Keratinocyte (primary cell): ENCODE measurements around the gene MAB21L1. TPM values are rescaled to one million over a fixed set of nuclear protein-coding genes. Genes with fewer than 3 reads are reported as not detected.

Source experiments
- DNase-seq: peaks from one replicate; pipeline ENCODE4 v3.0.0-alpha.2; 2011; ENCODE audit warnings: low read depth, missing footprints, low spot score
- FAIRE-seq: peaks from 2 replicates; lab custom pipeline; 2011; peaks lifted over from hg19 to GRCh38; lab: Jason Lieb, UNC
- H2AFZ ChIP-seq: 2 replicates; pipeline ENCODE4 v1.6.0; 2012; ENCODE audit warnings: low read length, control low read depth, inconsistent platforms; ENCODE audit not compliant: control insufficient read depth
- H3K27ac ChIP-seq: 2 replicates; pipeline ENCODE4 v1.5.1; 2011; ENCODE audit warnings: low read length; ENCODE audit not compliant: control insufficient read depth, insufficient read depth
- H3K27me3 ChIP-seq: 3 replicates; pipeline ENCODE4 v1.6.0; 2011; ENCODE audit warnings: low read length; ENCODE audit not compliant: control insufficient read depth, insufficient read depth; ENCODE audit errors: extremely low read depth
- H3K36me3 ChIP-seq, 2 experiments: 2 replicates in 1 of 2; 3 replicates in 1 of 2; pipeline ENCODE4 v1.5.1; 2011; ENCODE audit warnings: low read length in 2 of 2, mild to moderate bottlenecking in 1 of 2; ENCODE audit not compliant: control insufficient read depth in 2 of 2, insufficient read depth in 2 of 2; ENCODE audit errors: extremely low read depth in 1 of 2
- H3K4me1 ChIP-seq: 3 replicates; pipeline ENCODE4 v1.5.1; 2011; ENCODE audit warnings: low read length; ENCODE audit not compliant: control insufficient read depth, insufficient read depth; ENCODE audit errors: extremely low read depth
- H3K4me2 ChIP-seq: 3 replicates; pipeline ENCODE4 v1.6.0; 2011; ENCODE audit warnings: low read depth, low read length; ENCODE audit not compliant: control insufficient read depth, insufficient read depth; ENCODE audit errors: extremely low read depth
- H3K4me3 ChIP-seq, 3 experiments: fragments of 200-600 bp in 1 of 3; sonication (generic) in 1 of 3; 2 replicates in 2 of 3; 3 replicates in 1 of 3; pipeline ENCODE4 v1.5.1; 2011 to 2016; ENCODE audit warnings: low read length in 3 of 3, mild to moderate bottlenecking in 3 of 3, control low read depth in 2 of 3, inconsistent platforms in 1 of 3, low read depth in 1 of 3, mixed read lengths in 1 of 3, mixed run types in 1 of 3, moderate library complexity in 1 of 3; ENCODE audit not compliant: control insufficient read depth in 2 of 3, insufficient read depth in 2 of 3; ENCODE audit errors: extremely low read depth in 1 of 3
- H3K79me2 ChIP-seq: 2 replicates; pipeline ENCODE4 v1.6.0; 2012; ENCODE audit warnings: low read length; ENCODE audit not compliant: control insufficient read depth, insufficient read depth
- H3K9ac ChIP-seq: 3 replicates; pipeline ENCODE4 v1.6.0; 2011; ENCODE audit warnings: low read length; ENCODE audit not compliant: control insufficient read depth, insufficient read depth; ENCODE audit errors: extremely low read depth
- H3K9me1 ChIP-seq: 3 replicates; pipeline ENCODE4 v1.6.0; 2011; ENCODE audit warnings: low read length; ENCODE audit not compliant: control insufficient read depth, insufficient read depth; ENCODE audit errors: extremely low read depth
- H3K9me3 ChIP-seq: 2 replicates; pipeline ENCODE4 v1.5.1; 2012; ENCODE audit warnings: low read depth, low read length; ENCODE audit not compliant: control insufficient read depth
- H4K20me1 ChIP-seq: 3 replicates; pipeline ENCODE4 v1.6.0; 2011; ENCODE audit warnings: low read length; ENCODE audit not compliant: control insufficient read depth, insufficient read depth; ENCODE audit errors: extremely low read depth
- CTCF ChIP-seq, 3 experiments: IDR thresholded peaks in 1 of 3; conservative IDR thresholded peaks in 1 of 3; optimal IDR thresholded peaks in 1 of 3; 2 replicates in 2 of 3; 3 replicates in 1 of 3; pipeline versions ENCODE3 to v1.5.1; 2011; ENCODE audit warnings: low read length in 3 of 3, mild to moderate bottlenecking in 3 of 3, moderate library complexity in 2 of 3, control low read depth in 1 of 3, inconsistent platforms in 1 of 3; ENCODE audit not compliant: insufficient read depth in 2 of 3; ENCODE audit errors: extremely low read depth in 1 of 3
- EZH2 ChIP-seq: IDR thresholded peaks from one replicate; pipeline ENCODE4 v1.6.1; 2012; ENCODE audit warnings: inconsistent platforms, mild to moderate bottlenecking, low read length, moderate library complexity
- dilution Hi-C: fragments of 300-500 bp; cut with MboI; formaldehyde crosslinking; loops from one replicate; pipeline ENCODE4 v1.7.0; 2020; ENCODE audit warnings: low sequenced_read_pairs; ENCODE audit not compliant: extremely low pct_ligation_motif_present
- polyA plus RNA-seq, 5 experiments: library from polyadenylated mRNA; depleted of rRNA in 3 of 5; stranded (reverse) in 3 of 5; stranded (forward) in 1 of 5; unstranded in 1 of 5; fragments of >200 nt; gene quantifications; 1 replicate in 1 of 5; 2 replicates in 3 of 5; 3 replicates in 1 of 5; pipeline versions ENCODE4 v1.2.1 to v1.2.3, GENCODE V29; 2011 to 2012; ENCODE audit warnings: missing spikeins in 2 of 5, low read depth in 1 of 5, low replicate concordance in 1 of 5

The MAB21L1 gene
- polyA plus RNA-seq, 1 donor (not counting 4 experiments of a cell fraction or from before 2014, with no cell fraction given): not detected

DNA sequence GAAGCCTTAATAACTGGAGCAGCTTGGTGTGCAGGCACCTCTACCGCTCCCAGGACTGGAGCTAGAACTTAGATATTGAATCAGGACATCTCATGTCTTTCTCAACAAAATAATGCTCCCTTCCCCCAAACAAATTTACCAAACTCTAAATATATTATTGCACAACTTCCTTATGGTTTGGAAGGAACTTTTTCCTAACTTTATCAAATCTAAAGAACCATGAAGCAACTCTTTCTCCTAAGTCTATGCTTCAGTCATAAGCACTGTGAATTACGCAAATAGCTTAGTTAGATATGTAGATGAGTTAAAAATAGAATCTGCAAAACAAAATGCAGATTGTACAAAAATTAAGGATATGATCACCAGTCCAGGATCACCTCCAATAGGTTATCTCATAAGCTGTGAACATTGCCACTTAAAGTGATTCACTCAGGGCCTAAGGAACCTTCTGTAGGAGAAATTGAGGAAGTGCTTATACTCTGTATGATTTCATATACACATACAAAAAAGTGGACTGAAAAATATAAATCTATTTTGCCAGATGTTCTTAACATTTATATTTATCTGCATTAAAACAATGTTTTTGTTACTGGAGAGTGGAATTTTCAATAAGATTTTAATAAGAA, 20.4 kb upstream of the MAB21L1 start:
- TF ChIP-seq CTCF (optimal IDR thresholded peaks at IDR 0.05 in 1 of 3, IDR thresholded peaks at IDR 0.05 in 1 of 3, conservative IDR thresholded peaks at IDR 0.05 in 1 of 3; ENCODE audit: extremely low read depth in 1 of 3, insufficient read depth in 2 of 3, low read length in 3 of 3) (no peak), EZH2 (no peak)
- no peak for FAIRE-seq

DNA sequence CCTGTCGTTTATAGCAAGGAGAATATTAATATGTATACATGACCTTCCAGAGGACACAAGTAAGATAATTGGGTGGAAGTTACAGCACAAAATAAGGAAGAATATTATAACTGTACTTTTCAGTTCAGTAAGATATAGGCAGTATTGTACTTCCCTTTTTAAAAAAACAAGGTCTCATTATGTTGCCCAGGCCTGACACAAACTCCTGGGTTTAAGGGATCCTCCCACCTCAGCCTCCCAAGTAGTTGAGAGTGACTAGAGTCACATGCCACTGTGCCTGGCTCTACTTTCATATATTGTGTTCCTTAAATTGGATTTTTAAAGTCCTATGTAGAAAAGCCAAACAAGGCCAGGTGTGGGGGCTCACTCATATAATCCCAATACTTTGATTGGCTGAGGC, 19.5 kb upstream of the MAB21L1 start:
- dilution Hi-C loops: no loop called here
- H3K9ac ChIP-seq: no peak overlapping the region

More for the DNA sequence above, 20.4 kb upstream of the MAB21L1 start:
- Histone ChIP-seq H3K9ac (no peak overlapping the region), H3K4me3 (no peak overlapping the region), H3K9me3 (no peaks in the 10 kb centered on the region), H2AFZ (no peak overlapping the region), H3K4me1 (no peaks in the 10 kb centered on the region), H3K27ac (no peak overlapping the region), H3K4me2 (no peak overlapping the region), H3K79me2 (no peaks in the 10 kb centered on the region), H4K20me1 (no peaks in the 10 kb centered on the region), H3K36me3 (no peaks in the 10 kb centered on the region), H3K27me3 (no peaks in the 10 kb centered on the region), H3K9me1 (no peaks in the 10 kb centered on the region)
- no peak for DNase-seq
- dilution Hi-C loops: no loop called here

More for the DNA sequence above, 19.5 kb upstream of the MAB21L1 start:
- H4K20me1 ChIP-seq: no peaks in the 10 kb centered on the region
- H3K27ac ChIP-seq: no peak overlapping the region
- no peaks in the 10 kb centered on the region for H3K4me1 ChIP-seq
- H3K27me3 ChIP-seq: no peaks in the 10 kb centered on the region
- no peak for TF ChIP-seq EZH2
- TF ChIP-seq CTCF (optimal IDR thresholded peaks at IDR 0.05 in 1 of 3, IDR thresholded peaks at IDR 0.05 in 1 of 3, conservative IDR thresholded peaks at IDR 0.05 in 1 of 3; ENCODE audit: extremely low read depth in 1 of 3, insufficient read depth in 2 of 3, low read length in 3 of 3): no peak
- H3K4me2 ChIP-seq: no peak overlapping the region
- DNase-seq (no peak), FAIRE-seq (no peak)
- H3K9me3 ChIP-seq: no peaks in the 10 kb centered on the region
- H3K4me3 ChIP-seq: no peak overlapping the region
- H2AFZ ChIP-seq: no peak overlapping the region
- H3K79me2 ChIP-seq: no peaks in the 10 kb centered on the region
- no peaks in the 10 kb centered on the region for H3K9me1 ChIP-seq
- no peaks in the 10 kb centered on the region for H3K36me3 ChIP-seq
